ENCODE measurements around the gene EOLA2.

DNA sequence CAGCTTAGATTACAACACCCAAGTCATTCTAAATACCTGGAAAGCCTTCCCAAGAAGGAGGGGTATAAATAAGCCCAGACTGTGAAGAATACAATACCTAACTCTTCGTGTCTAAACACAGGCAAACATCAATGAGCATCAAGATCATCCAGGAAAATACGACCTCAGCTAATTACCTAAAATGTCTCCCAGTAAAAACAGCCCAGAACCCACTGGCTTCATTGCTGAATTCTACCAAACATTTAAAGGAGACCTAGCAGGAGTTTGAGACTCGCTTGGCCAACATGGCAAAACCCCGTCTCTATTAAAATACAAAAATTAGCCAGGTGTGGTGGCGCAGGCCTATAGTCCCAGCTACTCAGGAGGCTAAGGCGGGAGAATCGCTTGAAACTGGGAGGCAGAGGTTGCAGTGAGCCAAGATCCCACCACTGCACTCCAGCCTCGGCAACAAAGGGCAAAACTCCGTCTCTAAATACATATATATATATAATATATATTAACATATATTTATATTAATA is 28.1 kb downstream of the EOLA2 start:
- TF ChIP-seq ISL1 (CRISPR knock-in tag; IDR thresholded peaks at IDR 0.05) (no peak), ZFP3 (CRISPR knock-in tag; IDR thresholded peaks at IDR 0.05) (no peak), ZNF70 (CRISPR knock-in tag; IDR thresholded peaks at IDR 0.05) (no peak), SNAI2 (CRISPR knock-in tag; IDR thresholded peaks at IDR 0.05) (no peak), TOX (CRISPR knock-in tag; IDR thresholded peaks at IDR 0.05; ENCODE audit: borderline replicate concordance) (no peak)
- TF ChIP-seq, protein P1, sequence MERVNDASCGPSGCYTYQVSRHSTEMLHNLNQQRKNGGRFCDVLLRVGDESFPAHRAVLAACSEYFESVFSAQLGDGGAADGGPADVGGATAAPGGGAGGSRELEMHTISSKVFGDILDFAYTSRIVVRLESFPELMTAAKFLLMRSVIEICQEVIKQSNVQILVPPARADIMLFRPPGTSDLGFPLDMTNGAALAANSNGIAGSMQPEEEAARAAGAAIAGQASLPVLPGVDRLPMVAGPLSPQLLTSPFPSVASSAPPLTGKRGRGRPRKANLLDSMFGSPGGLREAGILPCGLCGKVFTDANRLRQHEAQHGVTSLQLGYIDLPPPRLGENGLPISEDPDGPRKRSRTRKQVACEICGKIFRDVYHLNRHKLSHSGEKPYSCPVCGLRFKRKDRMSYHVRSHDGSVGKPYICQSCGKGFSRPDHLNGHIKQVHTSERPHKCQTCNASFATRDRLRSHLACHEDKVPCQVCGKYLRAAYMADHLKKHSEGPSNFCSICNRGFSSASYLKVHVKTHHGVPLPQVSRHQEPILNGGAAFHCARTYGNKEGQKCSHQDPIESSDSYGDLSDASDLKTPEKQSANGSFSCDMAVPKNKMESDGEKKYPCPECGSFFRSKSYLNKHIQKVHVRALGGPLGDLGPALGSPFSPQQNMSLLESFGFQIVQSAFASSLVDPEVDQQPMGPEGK (CRISPR knock-in tag; IDR thresholded peaks at IDR 0.05; ENCODE audit: borderline replicate concordance): no peak

Measured in SK-N-SH treated with all-trans-retinoic acid at 6 μM for 48 hours (cell line).